AG04449 (cell line): ENCODE measurements around the gene ORC6.

ENCODE experiments used
- CTCF ChIA-PET: fragments of 350-600 bp; formaldehyde crosslinking; extraction: SDS; loops from one replicate; lab custom pipeline; 2021; ENCODE audit warnings: antibody characterized with exemption; lab: Yijun Ruan, JAX
- POLR2A ChIA-PET: fragments of 400-600, 350-600 bp; formaldehyde crosslinking; extraction: SDS; loops from one replicate; lab custom pipeline; 2020; ENCODE audit warnings: antibody characterized with exemption, inconsistent platforms; lab: Yijun Ruan, JAX
- DNase-seq: peaks from one replicate; pipeline ENCODE4 v3.0.0-alpha.2; 2010; ENCODE audit warnings: low read depth, low spot score
- H3K4me3 ChIP-seq: 2 replicates; pipeline ENCODE4 v1.5.1; 2011; ENCODE audit warnings: low read depth, mild to moderate bottlenecking, control low read depth, low read length
- TF ChIP-seq, protein P1 (sequence below): IDR thresholded peaks from one replicate; pipeline ENCODE4 v1.5.1; 2011; ENCODE audit warnings: mild to moderate bottlenecking, moderate library complexity, low read length, control low read depth, inconsistent platforms; ENCODE audit not compliant: insufficient read depth; ENCODE audit errors: missing control alignments

The ORC6 gene

DNA sequence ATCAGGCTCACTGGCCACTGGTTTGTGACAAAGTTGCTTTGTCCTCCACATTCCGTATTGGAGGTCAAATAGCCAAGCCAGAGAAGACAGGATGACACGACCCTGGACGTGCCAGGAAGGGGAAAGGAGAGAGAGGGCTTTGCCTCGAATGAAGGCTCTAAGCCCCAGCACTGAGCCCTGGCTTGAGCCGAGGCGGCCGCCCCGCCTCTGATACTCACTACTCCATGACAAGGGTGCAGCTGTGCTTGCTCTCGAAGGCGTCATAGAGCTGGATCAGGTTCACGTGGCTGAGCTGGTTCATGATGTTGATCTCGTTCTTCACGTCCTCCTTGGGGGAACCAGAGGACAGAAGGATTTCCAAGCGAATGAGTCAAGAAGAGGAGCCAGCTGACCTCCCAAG lies 39.3 kb downstream of the ORC6 start:
- CTCF ChIA-PET: no interaction called here
- TF ChIP-seq, protein P1, sequence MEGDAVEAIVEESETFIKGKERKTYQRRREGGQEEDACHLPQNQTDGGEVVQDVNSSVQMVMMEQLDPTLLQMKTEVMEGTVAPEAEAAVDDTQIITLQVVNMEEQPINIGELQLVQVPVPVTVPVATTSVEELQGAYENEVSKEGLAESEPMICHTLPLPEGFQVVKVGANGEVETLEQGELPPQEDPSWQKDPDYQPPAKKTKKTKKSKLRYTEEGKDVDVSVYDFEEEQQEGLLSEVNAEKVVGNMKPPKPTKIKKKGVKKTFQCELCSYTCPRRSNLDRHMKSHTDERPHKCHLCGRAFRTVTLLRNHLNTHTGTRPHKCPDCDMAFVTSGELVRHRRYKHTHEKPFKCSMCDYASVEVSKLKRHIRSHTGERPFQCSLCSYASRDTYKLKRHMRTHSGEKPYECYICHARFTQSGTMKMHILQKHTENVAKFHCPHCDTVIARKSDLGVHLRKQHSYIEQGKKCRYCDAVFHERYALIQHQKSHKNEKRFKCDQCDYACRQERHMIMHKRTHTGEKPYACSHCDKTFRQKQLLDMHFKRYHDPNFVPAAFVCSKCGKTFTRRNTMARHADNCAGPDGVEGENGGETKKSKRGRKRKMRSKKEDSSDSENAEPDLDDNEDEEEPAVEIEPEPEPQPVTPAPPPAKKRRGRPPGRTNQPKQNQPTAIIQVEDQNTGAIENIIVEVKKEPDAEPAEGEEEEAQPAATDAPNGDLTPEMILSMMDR: no peak
- H3K4me3 ChIP-seq: no peak overlapping the region
- POLR2A ChIA-PET: no interaction called here
- DNase-seq: no peak

DNA sequence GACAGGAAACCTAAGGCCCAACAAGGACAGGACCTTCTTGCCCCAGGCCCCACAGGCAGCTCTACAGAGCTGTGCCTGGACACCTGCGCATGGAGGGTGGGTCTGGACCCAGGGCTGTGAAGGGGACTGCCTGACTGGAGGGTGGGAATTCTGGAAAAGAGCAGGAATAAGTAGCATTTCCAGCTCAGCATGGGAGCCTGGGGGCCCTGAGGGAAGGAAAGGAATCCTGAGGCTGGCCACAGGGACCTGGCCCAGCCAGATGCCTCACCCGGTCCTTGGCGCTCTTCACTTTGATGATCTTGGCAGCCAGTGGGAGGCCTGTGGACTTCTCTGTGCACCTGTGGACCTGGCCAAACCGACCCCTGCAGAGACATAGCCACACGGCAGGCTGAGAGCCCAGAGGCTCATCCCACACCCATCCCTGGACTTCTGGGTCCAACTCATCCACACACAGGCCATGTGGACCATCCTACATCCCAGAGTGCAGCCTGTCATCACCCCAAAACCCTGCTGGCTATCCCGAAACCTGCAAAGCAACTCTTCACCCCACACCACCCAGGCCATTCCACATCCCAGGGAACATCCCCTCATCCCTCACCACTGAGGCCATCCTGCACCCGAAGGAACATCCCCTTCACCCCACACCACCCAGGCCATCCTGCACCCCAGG lies 40.0 kb downstream of the ORC6 start:
- H3K4me3 ChIP-seq: no peak overlapping the region
- no peak for DNase-seq
- TF ChIP-seq, protein P1: no peak
- POLR2A ChIA-PET: no interaction called here
- CTCF ChIA-PET: no interaction called here

DNA sequence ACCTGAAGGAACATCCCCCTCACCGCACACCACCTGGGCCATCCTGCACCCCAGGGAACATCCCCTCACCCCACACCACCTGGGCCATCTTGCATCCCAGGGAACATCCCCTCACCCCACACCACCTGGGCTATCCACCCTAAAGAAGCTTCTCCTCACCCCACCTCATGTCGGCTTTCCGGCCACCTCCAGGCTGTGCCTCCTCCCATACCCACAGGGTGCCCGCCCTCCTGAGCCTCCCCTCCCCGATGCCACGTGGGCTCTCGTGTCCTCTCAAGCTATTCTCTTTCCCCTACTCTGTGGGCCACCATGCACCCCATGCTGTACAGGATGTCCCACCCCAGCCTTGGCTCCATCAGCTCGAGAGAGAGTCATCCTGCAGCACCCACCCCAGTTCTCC lies 40.7 kb downstream of the ORC6 start:
- DNase-seq: no peak
- TF ChIP-seq, protein P1: no peak
- H3K4me3 ChIP-seq: no peak overlapping the region
- ChIA-PET CTCF (no interaction called here), POLR2A (no interaction called here)

DNA sequence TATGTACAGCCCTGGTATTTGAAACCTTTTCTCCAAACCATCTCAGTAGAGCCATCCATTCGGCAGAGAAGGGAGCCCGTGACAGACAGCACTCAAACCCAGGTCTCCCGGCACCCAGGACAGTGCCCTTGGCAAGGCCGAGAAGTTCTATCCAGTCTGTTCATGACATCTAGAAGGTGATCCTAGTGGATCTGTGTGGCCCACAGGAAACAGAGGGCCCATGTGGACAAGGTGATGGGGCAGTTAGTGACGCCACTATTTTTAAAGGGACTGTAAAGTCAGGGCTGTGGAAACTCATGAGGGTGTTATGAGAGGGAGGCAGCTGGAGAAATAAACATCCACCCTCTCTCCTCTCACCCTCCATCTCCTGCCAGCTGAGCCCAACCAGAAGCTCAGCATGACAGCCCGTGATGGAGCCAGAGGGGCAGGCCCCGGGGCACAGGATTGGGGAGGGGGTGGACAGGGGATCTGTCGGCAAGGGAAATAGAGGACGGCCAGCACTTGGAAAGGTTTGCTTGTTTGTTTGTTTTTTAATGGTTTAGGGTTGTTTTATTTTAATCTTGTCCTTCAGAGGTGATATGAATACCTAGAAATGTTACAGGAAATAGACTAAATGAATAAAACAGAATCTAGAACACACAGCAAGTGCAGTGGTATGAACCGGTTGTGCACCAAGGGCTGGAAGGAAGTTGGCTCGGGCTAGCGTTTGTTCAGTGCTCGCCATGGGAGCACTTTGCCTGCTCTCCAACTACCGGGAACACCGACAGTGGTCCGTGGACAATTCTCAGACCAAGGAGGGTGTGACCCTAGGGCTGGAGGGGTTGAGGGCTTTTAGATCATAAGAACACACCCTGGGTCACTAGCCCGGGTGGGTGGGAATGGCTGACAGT lies 41.6 kb downstream of the ORC6 start:
- POLR2A ChIA-PET: no interaction called here
- TF ChIP-seq, protein P1: no peak
- H3K4me3 ChIP-seq: no peak overlapping the region
- DNase-seq: no peak
- CTCF ChIA-PET: no interaction called here

DNA sequence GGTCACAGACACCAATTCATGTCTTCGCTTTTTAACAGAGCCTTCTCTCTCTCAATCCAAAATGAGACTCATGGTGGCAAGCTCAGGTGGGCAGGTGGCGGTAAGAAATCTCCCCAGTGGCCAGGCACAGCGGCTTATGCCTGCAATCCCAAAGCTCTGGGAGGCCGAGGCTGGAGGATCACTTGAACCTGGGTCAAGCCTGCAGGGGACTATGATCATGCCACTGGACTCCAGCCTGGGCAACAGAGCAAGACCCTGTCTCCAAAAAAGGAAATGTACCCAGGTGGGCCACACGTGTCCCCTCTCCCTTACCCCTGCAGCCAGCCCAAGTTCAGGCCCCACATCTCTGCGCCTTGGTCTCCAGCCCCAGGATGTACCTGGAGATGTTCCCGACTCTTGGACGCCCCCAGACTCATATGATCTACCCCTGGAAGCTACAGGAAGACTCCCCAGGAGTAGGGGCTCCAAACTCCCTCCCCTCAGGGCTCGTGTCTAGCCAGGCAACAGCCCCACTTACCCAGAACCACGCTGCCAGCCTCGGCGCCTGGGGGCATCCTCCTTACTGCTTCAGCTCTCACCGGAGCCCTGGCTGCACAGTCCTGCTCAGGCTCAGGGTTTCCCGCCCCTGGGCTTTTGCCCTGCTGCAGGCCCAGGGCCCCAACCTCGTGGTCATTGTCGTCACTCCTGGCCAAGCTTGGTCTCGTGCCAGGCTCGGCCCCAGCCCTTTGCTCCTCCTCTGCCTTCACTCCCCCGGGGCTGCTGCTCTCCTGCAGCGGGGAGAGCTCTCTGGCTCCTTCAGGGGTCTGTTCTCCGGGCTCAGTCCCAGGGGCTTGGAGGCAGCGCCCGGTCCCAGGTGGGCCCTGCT lies 42.5 kb downstream of the ORC6 start:
- H3K4me3 ChIP-seq: no peak overlapping the region
- ChIA-PET POLR2A (no interaction called here), CTCF (no interaction called here)
- DNase-seq: no peak
- TF ChIP-seq, protein P1: no peak

DNA sequence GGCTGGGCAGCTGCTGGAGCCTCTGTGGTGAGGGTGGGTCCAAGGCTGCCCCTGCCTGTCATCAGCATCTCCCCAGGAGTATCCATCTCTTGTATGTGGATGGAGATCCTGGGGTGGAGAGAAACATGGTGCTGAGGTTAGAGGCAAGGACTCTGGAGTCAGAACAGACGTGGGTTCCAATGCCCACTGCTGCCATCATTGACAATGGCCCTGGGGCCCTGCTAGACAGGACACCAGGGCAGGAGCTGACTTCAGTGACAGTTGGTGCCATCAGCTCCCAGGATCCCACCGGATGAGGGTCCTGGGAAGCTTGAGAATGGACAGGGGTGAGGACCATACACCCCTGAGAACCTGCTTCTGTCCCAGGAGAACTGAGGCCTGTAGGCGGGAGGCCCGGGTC lies 43.1 kb downstream of the ORC6 start:
- ChIA-PET POLR2A (no interaction called here), CTCF (no interaction called here)
- no peak for DNase-seq
- H3K4me3 ChIP-seq: no peak overlapping the region
- TF ChIP-seq, protein P1: no peak
